Type B pancreatic cell (in vitro differentiated cells): ENCODE results near the gene MIPOL1. TPM values are rescaled to one million over a fixed set of nuclear protein-coding genes. Genes with fewer than 3 reads are reported as not detected.

ENCODE experiments used
- DNase-seq: peaks from one replicate; pipeline ENCODE4 v3.0.0; 2021; ENCODE audit warnings: mixed read lengths; ENCODE audit not compliant: unreplicated experiment; ENCODE audit errors: extremely low spot score
- H3K27ac Mint-ChIP-seq: 2 replicates; pipeline ENCODE4 v1.8.0; 2021; ENCODE audit warnings: mild to moderate bottlenecking, mixed read lengths
- H3K27me3 Mint-ChIP-seq: 2 replicates; pipeline ENCODE4 v1.8.0; 2021; ENCODE audit warnings: mixed read lengths
- H3K36me3 Mint-ChIP-seq: 2 replicates; pipeline ENCODE4 v1.8.0; 2021; ENCODE audit warnings: mixed read lengths
- H3K4me1 Mint-ChIP-seq: one replicate; pipeline ENCODE4 v1.8.0; 2021; ENCODE audit warnings: mixed read lengths; ENCODE audit not compliant: unreplicated experiment
- H3K4me3 Mint-ChIP-seq: 2 replicates; pipeline ENCODE4 v1.8.0; 2021; ENCODE audit warnings: mild to moderate bottlenecking, mixed read lengths
- H3K9me3 Mint-ChIP-seq: 2 replicates; pipeline ENCODE4 v1.8.0; 2021; ENCODE audit warnings: mixed read lengths
- total RNA-seq: library from RNA; stranded (reverse); gene quantifications from 2 replicates; pipeline ENCODE4 v1.2.1, GENCODE V29; 2021; ENCODE audit warnings: low replicate concordance
- TF ChIP-seq, protein P1 (sequence below): fragments of 200-600 bp; sonication (generic); conservative IDR thresholded peaks from 2 replicates; pipeline ENCODE4 v1.5.0; 2021; ENCODE audit warnings: antibody characterized with exemption, mild to moderate bottlenecking

MIPOL1 gene
- total RNA-seq, 1 donor from 2014 or later: 14.5 TPM

- H3K9me3 Mint-ChIP-seq: no peaks in the 10 kb centered on the region
- H3K4me3 Mint-ChIP-seq: peak overlapping the region; percentile 94
- H3K36me3 Mint-ChIP-seq: peaks cover 3% of the 10 kb centered on the region
- DNase-seq: no peak
- TF ChIP-seq, protein P1, sequence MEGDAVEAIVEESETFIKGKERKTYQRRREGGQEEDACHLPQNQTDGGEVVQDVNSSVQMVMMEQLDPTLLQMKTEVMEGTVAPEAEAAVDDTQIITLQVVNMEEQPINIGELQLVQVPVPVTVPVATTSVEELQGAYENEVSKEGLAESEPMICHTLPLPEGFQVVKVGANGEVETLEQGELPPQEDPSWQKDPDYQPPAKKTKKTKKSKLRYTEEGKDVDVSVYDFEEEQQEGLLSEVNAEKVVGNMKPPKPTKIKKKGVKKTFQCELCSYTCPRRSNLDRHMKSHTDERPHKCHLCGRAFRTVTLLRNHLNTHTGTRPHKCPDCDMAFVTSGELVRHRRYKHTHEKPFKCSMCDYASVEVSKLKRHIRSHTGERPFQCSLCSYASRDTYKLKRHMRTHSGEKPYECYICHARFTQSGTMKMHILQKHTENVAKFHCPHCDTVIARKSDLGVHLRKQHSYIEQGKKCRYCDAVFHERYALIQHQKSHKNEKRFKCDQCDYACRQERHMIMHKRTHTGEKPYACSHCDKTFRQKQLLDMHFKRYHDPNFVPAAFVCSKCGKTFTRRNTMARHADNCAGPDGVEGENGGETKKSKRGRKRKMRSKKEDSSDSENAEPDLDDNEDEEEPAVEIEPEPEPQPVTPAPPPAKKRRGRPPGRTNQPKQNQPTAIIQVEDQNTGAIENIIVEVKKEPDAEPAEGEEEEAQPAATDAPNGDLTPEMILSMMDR: peak; percentile 12
- peaks cover 19% of the 10 kb centered on the region for H3K4me1 Mint-ChIP-seq
- peaks cover 90% of the 10 kb centered on the region for H3K27me3 Mint-ChIP-seq
- peak overlapping the region; percentile 50 for H3K27ac Mint-ChIP-seq
These were observed 400.4 kb downstream of the MIPOL1 start for GRCh38 chr14:37597914-37598746.

DNA sequence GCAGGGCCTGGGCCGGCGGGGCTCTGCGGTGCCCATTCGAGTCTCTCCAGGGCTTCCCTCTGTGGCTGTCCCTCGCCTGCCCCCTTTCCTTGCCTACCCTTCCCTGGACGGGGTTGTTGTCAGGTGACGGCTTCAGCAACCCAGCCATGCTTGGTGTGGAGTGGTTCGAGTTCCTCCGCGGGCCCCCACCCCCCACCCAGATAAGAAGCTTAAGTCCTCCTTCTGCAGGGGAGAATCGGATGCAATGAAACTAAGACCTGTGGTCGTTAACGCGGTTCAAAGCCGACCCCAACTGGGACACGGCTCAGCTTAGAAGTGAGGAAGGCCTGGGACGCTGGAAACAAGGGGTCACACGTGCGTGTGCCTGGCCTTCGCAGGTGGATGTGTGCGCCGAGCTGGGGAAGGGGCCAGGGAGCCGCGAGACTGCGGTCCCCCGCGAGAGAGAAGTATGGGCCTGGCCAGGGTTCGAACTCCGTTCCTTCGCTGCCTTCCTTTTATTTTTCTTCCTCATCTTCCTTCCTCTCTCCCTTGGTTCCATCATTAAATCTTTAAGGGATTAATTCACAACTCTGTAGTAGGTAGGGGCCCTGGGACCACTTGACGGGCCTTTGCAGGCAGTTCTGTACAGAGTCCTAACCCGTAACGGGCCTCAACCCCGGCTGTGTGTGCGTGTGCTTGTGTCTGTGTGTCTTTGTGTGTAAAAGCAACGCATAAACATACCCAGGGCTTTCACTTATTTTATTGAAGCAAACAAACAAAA is 401.2 kb downstream of the MIPOL1 start:
- peak overlapping the region; percentile 62 for H3K27ac Mint-ChIP-seq
- H3K4me1 Mint-ChIP-seq: peaks cover 19% of the 10 kb centered on the region
- no peak for DNase-seq
- H3K4me3 Mint-ChIP-seq: peak overlapping the region; percentile 86
- H3K27me3 Mint-ChIP-seq: peaks cover 90% of the 10 kb centered on the region
- H3K36me3 Mint-ChIP-seq: peaks cover 3% of the 10 kb centered on the region
- TF ChIP-seq, protein P1: no peak
- H3K9me3 Mint-ChIP-seq: no peaks in the 10 kb centered on the region

DNA sequence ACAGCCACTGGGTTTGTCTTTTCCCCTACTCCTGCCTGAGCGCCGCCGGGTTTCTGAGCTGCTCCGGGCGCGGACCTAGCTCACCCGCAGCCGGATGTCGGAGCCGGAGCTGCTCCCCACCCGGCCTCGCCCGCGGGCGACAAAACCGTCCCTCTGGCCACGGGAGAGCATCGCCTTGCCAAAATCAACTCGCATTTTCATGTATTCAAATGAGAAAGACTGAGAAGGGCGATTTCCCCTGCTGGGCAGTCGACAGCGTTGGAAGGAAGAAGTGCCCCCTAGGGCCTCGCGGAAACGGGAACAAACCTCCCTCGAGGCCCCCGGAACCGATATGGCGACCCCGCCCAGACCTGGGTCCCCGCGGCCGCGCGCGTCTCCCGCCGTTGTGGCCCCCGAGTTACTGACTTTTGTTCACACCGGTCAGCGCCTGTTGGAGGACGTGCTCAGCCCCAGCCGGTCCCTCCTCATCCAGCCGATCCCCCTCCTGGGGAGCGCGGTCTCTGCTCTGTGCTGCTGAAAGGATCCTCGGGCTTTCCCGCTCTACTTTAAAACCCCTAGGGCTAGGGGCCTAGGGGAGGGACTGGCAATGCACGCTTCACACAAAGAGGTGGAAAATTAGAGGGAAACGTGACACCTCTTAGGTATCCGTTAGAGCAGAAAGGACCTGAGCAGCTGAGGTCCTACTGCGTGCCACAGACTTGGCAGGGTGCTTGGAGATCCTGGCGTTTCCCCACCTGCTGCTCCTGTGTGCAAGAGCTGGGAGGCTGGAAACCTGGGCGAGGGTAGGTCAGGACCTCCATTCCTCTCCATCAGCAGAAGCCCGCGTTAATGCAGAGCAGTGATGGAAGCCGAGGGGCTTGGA is 402.0 kb downstream of the MIPOL1 start:
- no peak for DNase-seq
- peaks cover 14% of the 10 kb centered on the region for H3K4me1 Mint-ChIP-seq
- no peaks in the 10 kb centered on the region for H3K9me3 Mint-ChIP-seq
- TF ChIP-seq, protein P1: peak; percentile 32
- H3K4me3 Mint-ChIP-seq: peak overlapping the region; percentile 86
- H3K27ac Mint-ChIP-seq: peak overlapping the region; percentile 62
- H3K27me3 Mint-ChIP-seq: peaks cover 93% of the 10 kb centered on the region
- H3K36me3 Mint-ChIP-seq: peaks cover 3% of the 10 kb centered on the region

DNA sequence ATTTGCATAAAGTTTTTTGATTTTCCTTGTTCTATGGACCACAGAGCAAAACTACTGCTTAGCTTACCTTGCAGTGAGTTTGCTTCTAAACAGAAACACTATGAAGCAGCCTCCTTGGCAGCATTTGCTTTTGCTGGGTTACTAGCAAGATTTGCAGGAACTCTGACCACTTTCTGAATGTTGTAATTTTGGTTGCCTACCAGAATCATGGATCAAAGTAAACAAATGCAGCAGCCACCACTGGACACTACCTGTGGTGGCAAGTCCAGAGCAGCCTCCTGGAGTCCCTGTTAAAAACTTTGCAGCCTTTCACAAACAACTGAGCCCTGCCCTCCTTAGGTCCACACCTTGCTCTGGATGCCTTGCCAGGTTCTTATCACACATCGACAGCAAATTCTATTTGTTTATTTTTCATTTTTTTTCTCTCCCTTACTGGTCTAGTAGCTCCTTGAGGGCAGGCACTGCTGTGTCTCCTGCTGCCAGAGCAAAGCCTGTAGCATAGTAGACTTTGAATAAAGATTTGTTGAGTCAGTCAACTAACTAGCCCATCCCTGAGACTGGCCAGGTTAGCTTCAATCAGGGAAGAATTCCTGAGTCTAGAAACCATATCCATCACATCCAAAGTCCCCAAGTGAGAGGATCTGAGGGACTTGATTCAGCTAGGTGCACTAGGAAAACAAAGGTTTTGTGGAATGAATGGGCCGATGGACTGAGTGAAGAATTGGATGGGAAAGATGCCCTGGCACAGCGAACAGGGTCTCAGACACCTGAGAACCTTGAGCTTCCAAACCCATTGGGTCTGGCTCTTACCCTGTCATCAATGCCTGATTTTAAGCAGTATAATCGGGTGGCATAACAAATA is 403.4 kb downstream of the MIPOL1 start:
- Mint-ChIP-seq H3K4me1 (peaks cover 11% of the 10 kb centered on the region), H3K36me3 (peaks cover 3% of the 10 kb centered on the region), H3K9me3 (no peaks in the 10 kb centered on the region), H3K4me3 (peak overlapping the region; percentile 67), H3K27ac (no peak overlapping the region), H3K27me3 (peaks cover 99% of the 10 kb centered on the region)
- no peak for DNase-seq
- TF ChIP-seq, protein P1: no peak
